GM18511 (cell line): ENCODE results near the gene ARHGEF28.

Experiments
- ATAC-seq: cut with Tn5 transposase; IDR thresholded peaks from one replicate; pipeline ENCODE4 v1.9.1; 2021; ENCODE audit warnings: mild to moderate bottlenecking, moderate library complexity; ENCODE audit not compliant: unreplicated experiment

The ARHGEF28 gene

GRCh38 chr5:73918791-73919221, 292.8 kb downstream of the ARHGEF28 start:
- ATAC-seq: no peak

DNA sequence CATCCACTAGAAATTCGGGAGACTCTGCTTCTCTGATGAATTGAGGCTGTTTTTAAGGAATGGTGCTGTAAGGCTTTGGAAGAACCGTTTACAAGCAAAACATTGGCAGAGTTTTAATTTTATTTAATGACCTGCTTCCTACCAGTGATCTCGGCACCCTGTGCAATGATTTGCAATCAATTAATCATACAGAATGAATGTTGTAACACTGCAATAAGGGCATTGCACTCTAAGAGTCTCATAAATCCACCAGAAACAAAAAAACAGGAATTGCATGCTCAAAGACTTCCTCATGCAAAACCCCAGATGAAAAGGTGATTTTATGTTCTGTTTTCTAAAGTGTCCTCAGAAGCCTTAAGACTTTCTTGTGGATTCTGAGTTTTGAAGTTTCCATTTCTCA, 295.7 kb downstream of the ARHGEF28 start:
- no peak for ATAC-seq

DNA sequence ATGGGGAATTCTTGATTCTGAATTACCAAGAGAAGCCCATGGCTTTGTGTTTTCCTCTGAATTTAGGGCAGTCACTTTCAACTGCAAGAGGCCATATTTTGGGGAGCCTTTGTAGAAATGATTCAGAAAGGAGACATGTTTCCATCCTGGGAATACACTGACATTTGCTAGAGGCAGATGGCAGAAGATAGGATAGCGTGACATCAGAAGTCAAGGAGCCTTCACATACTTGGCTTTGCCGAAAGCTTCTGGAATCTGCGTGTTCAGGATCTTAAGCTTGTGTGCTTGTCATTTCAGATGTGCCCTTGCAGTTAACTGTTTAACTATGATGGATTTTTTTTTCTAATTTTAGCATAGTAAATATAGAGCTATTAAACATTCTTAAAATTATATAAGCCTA, 296.2 kb downstream of the ARHGEF28 start:
- ATAC-seq: no peak

- no peak for ATAC-seq
Observed at GRCh38 chr5:73922875-73923557, 297.0 kb downstream of the ARHGEF28 start.

DNA sequence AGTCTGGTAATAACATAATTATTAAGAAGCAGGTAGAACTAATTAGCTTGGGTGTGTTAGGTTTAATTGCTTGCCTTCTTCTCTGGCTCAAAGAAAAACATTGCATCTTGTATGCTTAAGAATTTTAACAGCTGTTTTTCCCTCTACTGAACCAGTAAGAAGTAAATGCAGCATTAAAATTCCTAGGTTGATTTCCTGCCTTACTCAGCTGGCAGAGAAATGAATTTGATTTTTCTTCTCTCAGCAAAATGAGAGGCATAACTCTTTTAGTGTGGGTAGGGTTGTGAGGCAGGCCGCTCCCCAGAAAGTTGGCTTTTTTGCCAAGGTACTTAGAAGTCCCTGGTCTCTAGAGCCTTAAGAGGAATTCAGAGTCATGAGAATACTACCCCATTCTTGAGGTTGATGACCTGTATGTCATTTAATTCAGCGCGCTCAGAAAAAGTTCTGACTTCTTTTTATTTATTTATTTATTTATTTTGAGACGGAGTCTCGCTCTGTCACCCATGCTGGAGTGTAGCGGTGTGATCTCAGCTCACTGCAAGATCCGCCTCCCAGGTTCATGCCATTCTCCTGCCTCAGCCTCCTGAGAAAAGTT, 302.6 kb downstream of the ARHGEF28 start:
- no peak for ATAC-seq

DNA sequence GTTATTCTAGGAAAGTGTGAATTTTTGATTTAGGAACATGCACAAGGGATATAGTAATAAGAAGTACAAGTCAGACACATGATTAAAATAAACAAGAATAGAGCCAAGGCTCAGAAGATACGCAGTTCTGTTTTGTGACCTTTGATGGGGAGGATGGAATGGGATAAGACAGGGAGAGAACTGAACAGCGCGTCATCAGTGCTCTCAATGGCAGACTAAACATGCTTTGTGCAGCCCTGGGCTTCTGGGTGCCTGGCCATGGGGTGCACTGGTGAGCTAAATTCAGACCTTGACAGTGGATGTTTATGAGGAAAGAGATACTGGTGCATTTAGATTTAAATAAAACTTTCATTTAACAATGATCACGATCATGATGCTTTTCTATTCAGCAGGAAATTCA, 309.7 kb downstream of the ARHGEF28 start:
- ATAC-seq: no peak

GRCh38 chr5:73938280-73938937, 312.4 kb downstream of the ARHGEF28 start:
- ATAC-seq: no peak

GRCh38 chr5:73938938-73939320, 312.9 kb downstream of the ARHGEF28 start:
- ATAC-seq: no peak

GRCh38 chr5:73939557-73939956, 313.6 kb downstream of the ARHGEF28 start:
- ATAC-seq: no peak

DNA sequence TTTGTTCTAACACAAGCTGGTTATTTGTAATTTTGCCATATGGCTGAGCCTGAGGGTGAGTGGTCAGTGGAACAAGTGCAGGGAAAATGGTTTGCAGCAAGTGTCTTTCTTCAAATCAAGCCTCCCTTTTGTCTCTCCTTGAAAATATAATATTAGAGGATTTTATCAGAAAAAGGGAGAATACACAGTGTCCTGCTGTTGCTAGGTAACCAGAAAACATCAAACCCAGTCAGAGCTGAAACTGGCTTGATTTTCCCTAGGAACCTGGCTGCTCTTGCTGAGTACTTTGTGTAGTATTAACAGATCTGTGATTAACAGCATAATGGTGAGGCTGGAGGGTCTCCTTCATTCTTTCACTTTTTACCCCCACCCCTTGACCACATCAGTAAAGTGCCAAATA, 314.0 kb downstream of the ARHGEF28 start:
- no peak for ATAC-seq

- no peak for ATAC-seq
Observed at GRCh38 chr5:73940801-73941200, 314.8 kb downstream of the ARHGEF28 start.

GRCh38 chr5:73942783-73943182, 316.8 kb downstream of the ARHGEF28 start:
- ATAC-seq: no peak

DNA sequence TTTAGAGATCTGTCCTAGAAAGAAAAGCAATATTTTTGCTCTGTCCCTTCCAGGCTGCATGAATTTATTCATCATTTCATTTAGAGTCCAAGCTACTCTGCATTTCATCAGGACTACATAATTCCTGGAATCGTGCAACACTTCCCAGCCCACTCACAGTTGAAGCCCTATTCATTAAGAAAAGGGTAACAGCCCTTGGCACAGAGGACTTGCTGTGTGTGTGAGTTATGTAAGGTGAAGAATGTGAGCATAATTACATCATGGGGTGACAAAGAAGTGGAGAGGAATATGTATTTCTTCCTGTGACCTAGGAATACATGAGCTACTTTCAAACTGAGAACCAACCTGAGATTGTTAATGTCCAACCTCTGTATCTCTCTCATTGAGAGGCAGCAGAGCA, 317.4 kb downstream of the ARHGEF28 start:
- no peak for ATAC-seq

GRCh38 chr5:73944581-73944980, 318.6 kb downstream of the ARHGEF28 start:
- ATAC-seq: no peak

DNA sequence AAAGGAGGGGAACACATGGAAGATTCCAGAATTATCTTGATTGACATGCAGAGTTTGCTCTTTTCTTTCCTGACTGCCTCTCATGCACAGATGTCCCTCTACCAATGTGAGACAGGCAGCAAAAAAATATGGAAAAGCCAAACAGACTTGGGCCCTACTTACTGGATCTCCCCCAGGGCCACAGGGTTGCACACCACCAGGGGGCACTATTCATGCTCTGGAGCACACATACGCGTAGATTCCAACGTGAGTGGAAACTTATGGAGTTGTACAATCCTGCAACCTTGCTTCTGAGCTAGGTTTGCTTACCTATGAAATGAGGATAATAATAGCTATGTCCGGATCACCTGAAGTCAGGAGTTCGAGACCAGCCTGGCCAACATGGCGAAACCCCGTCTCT, 319.5 kb downstream of the ARHGEF28 start:
- ATAC-seq: no peak

DNA sequence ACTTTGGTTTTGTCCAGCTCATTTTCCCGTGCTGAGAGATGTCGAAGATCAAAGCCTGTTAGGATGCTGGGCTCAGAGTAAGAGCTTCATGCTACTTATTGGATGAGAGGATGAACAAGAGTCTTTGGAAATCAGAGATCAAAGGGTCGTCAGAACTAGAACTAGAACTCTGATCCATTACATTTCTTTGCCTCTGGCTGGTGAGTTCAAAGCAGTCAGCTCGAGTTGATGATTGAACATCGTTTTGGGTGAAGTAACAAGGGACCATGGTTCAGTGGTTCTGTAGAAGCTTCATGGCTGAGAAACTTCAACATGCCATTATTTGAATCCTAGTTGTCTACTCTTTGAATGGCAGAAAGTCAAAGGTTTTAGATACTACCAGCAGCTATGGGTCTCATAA, 320.3 kb downstream of the ARHGEF28 start:
- ATAC-seq: no peak

- no peak for ATAC-seq
Observed at GRCh38 chr5:73946919-73947602, 321.1 kb downstream of the ARHGEF28 start.

- no peak for ATAC-seq
Observed at GRCh38 chr5:73947906-73948640, 322.1 kb downstream of the ARHGEF28 start.

DNA sequence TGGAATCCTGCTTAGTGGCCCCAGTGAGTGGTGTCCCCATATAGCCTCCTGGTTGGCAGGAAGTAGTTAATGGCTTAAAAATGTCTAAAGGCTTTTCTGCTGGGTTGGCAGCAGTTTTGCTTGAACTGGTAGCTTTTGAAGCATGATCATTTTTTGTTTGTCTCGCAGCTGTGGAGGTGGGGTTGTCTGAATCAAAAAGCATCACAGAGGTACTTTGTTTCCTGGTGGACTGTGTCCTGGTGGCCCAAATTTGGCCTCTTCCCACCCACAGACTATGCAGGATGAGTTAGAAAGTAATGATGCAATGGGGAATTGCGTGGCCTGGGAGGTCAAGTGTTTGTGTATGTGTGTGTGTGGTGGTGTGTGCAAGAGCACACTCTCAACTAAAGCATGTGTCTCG, 322.7 kb downstream of the ARHGEF28 start:
- ATAC-seq: no peak

DNA sequence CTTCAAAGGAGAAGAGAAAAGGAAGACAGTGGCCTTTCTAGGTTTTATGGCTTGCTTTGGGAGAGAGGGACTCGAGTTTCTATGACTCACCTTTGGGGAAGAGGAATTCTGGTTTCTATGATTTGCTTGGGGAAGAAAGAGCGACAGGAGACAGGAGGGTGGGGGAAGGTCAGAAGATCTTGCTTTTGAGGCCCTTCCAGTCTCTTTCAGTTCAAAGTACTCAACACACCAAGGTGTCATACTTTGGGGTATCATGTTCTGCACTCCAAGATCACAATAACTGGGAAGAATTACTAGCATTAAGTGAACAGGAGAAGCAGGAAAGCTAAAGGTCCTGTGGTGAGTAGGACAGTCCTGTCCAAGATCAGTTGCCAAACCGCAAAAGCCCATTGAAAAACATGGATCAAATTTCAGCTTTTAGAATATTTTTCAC, 324.5 kb downstream of the ARHGEF28 start:
- ATAC-seq: no peak

DNA sequence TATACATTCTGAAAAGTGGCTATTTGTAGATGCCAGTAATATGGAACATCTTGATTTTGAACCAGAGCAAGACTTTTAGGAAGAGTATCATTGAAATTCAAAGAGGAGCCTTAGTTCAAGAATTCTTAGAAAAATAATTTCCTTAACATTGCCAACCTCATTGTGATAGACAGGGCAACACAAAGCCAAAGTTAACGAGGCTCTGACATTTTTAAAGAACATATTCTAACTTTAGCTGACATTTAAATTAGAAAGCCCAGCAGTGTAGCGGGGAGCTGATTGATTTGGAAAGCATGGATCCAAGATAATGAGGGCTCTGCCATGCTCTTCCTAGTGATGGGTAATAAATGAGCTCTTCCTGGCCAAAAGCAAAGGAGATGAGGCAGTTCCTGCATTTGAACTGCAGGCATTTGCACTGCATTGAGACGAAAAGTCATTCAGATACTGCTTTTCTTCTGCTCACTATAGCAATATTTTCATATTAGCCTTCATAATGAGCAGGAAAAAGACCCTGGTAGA, 325.0 kb downstream of the ARHGEF28 start:
- no peak for ATAC-seq
